ENCODE results near the gene C16orf90.

DNA sequence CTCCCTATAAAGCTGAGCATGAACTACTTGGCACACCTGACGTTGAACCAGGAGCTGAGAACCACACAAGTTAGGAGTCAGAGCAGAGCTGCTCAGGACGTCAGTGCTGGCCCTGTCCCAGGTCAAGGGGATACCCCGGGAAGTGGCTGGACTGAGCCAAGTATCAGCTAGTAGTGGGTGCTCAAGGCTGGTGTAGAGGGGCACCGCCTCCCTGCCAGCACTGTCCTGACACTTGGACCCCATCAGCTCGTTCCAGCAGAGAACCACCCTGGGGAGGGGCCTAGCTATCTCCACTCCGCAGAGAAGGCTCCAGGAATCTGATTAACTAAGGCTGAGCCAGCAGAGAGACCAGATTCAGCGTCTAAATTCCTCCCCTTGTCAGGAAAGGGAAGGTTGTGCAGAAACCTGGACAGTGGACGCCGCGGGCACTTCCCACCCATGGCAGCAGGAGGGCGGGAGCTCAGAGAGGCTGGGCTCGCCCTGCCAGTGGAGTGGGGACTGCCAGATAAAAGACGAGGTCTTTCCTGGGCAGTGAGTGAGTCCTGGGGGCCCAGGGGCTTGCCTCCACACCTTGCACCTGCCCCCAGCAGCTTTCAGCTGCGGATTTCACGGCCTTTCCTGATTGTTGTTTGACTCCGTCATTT is 21.0 kb downstream of the C16orf90 start:
- TF ChIP-seq CTCF (IDR thresholded peaks at IDR 0.05) (no peak), EP300 (IDR thresholded peaks at IDR 0.05) (no peak)
